CD4-positive, alpha-beta T cell treated with Interleukin-17A for 4 hours (primary cell): ENCODE data around the gene HOXA5.

Source experiments
- DNase-seq: peaks from one replicate; pipeline ENCODE4 v3.0.0-alpha.2; 2020; ENCODE audit warnings: mixed read lengths

The HOXA5 gene

GRCh38 chr7:27182285-27182841, 38.9 kb upstream of the HOXA5 start:
- no peak for DNase-seq

DNA sequence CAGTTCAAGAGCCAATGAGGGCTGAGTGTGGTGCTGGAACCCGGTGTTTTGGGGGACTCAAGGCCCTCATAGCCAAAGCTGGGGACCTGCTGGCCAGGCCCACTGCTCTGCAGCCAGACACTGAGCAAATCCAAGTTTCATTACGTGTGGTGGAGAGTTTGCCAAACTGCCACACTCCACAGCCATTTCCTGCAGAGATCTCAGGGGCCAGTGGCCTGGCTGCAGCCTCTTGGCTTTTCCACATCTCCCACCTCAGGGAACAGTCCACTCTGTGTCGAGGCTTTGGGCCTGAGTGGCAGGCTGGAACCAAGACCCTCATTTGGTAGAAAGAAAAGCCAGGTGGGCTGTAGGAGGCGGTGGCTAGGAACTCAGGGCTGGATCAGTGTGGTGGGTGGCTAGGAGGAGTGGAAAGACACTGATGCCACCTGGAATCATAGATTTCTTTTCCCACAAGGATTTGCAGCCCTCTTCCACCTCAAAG, 38.4 kb upstream of the HOXA5 start:
- no peak for DNase-seq

DNA sequence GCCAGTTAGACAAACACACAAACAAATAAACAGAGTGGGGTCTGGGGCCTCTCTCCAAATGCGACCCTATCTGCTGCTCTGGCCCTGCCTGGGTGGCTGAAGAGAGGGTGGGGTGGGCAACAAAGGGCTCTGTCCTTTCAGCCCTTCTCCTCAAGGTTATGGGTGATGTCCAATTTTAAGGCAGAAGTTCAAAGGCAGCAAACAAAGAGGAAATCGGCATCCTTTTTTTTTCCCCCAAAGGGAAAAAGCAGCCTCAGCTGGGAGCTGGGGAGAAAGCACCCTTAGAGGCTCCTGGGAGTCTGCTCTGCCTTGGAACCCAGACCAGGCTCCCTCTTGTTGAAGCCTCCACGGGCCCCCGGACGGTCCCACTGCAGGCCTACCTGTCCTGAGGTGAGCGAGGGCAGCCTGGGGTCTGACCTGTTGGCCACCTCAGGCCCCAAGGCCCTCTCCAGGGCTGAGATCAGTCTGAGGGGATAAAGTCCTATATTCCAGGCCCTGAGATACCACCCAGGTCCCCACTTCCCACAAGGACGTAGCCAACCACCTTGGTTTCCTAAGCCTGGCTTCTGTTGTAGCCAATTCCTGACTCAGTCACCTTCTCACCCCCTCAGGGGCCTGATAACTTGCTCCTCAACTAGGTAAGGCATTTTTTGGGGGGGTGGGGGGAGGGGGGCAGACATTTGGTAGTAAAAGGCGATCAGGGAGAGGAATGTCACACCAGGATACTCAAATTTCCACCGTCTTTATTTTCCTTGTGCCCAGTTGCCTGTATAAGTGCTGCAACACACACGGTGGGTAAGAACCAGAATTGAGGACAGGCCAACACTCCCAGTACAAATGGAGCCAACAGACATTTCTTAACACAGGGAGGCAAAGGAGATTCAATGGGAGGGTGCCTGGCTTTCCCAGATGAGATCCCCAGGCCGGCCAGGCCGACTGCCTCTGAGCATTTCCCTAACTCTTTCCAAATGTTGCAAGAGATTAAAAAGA, 37.2 kb upstream of the HOXA5 start:
- peak; percentile 1 for DNase-seq

DNA sequence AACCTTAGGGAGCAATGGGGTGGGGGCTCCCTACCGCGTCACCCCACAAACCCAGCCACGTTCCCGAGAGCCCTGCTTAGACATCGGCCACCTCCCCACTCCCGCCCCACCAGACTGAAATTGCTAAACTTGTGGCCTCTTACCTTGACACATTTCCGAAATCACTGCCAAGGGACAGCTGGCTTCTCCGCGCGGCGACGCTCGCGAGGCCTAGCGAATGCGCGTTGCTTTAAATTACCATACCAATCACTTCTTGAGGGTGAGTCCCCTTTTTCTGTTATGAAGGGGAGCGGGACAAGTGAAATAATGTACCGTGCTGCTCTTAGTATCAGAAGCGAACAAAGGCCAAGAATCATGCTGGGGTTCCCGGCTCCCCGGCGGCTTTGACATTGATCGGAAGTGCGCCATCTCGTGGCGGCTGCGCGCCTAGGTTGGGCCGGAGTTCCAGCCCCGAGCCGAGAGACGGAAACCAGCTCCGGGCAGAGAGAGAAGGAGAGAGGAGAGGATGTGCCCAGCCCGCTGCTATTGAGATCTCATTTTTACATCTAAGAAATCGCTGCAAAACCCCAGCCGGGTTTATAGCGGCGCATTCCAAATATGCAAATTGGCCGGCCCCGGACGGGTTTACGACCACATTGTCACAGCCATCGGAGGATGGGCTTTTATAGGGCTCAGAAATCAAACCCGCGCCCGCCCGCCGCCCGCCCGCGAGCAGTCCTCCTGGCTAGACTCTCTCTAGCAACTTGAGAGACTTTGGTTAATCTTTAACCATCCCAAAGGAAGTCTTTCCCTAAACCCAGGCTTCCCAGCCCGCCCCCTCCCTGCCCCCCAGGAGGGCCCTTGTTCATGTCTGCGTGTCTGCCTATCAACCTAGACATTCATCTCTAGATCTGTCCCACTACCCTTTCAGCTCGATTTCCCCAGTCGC, 36.3 kb upstream of the HOXA5 start:
- DNase-seq: peak; percentile 80

DNA sequence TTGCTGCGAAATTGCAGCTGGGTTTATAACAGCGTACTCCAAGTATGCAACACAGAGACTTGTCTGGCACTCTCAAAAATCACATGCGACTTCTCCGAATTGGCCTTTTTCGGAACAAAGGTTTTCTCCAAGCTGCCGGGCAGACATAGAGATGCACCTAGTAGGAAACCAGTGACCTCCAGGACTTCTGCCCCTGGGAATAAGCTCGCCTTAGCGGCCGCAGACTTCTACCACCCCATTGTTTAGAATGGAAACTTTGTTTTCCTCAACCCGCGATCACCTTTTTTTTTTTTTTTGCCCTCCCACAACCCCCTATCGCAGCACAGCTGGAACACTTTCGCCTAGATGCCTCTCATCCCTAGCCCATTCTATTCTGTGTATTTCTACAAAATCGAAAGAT, 35.5 kb upstream of the HOXA5 start:
- DNase-seq: peak; percentile 1

- peak; percentile 0 for DNase-seq
Measured at GRCh38 chr7:27178366-27178765, 34.9 kb upstream of the HOXA5 start.

DNA sequence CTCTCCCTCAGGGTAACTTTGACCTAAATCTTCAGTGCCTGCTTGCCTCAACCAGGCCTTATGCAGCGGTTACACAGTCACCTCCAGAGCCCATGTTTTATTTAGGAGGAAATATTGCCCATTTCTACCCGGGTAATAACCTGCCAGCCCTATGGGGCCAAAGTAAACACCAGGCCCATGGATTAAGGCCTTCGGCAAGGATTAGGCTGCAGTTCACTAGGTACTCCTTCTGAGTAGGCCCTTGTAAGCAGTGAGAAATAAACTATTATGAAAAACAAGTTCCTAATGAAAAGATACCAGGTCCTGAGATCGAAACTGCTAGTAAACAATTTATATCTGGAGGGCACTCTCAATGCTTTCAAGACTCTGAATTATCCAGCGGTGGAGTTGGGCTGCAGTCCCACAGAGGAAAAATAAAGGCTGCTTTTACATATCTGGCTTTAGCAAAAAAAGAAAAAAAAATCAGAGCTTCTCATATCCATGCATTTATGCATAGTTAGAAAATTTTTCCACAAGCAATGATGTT, 34.4 kb upstream of the HOXA5 start:
- DNase-seq: peak; percentile 2

DNA sequence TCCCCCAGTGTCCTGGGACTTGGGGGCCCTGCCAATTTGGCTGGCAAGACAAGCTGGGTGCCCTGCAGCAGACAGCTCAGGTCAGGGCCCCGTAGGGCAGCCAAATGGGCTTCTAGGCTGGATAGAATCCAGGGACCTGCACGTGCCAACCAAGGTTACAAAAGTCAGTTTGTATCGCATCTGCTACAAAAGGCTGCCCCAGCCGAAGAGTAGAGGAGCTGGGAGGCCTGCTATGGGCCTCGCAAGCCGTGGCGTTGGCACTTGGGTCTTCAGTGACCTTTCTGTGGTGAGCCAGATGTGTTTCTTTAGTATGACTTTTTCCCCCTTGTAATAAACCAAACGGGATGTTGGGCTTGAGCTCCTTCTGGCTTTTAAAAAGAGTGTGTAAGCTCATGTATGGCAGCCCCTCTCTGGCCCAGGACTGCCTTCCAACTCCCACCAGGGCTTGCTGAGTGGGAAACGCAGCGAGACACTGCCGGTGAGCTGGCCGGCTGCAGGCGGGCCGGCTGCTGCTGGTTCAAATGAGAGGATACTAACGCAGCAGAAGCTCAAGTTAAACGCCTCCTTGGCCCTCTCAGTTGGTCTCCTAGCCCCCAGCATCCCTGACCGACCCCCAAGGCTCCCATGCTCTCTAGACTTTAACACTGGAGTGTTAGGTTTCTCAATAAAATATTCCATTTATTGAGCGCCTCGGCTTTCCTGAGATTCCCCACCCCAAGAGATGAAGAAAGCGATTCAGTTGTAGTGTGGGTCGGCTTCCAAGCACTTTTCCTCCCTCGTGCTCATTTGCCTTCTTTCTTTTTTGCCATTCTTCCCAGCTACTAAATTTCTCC, 33.7 kb upstream of the HOXA5 start:
- DNase-seq: peak; percentile 1

DNA sequence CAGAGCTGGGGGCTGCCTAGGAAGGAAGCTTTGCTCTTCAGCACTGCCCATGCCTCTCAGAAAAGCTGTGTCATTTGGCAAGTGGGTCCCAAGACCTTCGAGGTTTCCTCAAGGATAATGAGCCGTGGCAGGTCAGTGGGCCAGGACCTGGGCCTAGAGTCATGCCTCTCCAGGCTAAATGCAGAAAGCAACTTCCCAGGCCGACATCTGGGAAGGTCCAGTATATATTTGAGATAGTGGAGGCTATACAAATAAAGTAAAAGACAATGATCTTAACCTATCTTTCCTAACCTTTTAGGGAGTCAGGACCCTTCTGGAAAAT, 33.0 kb upstream of the HOXA5 start:
- DNase-seq: no peak

DNA sequence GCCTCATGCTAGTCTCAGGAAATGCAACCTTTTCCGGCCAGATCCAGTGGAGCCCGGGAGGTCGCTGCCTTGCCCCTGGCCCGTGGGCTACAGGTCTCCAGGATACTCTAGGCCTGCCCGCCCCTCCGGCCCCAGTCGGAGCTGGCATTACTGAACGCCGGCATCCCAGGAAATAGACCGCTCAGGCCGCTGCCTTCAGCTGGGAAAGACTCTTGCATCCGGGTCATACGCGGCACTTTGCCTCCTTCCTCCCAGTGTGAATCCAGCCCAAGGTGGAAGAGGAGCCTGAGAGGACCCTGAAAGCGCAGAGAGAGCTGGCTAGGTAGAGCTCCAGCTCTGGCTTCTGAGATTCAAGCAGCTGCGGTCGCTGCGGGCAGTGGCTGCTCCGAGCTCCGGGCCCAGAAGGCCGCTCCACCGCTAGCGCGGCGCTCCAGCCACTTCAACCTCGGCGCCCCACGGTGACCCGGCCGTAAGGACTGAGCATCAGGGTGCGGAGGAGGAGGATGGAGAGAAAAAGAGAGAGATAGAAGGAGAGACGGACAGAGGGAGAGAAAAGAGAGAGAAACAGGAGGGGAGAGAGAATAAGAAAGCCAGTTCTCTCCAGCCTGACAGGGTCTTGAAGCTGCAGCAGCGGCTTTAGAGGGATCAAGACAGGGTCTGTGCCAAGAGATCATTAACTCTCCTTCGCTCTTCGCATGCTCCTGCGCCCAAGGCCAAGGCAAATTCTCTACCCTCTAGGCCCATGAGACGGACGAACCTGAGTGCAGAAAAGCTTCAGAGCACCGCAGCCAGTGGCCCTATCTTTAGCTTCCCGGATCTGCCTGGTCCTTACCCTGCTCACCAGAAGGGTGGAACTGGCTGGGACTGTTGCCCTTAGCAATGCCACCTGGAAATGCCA, 32.4 kb upstream of the HOXA5 start:
- DNase-seq: no peak

GRCh38 chr7:27174874-27175625, 31.6 kb upstream of the HOXA5 start:
- DNase-seq: no peak

GRCh38 chr7:27173956-27174873, 30.7 kb upstream of the HOXA5 start, which contains the start of gene HOXA10:
Gene HOXA10, minus strand, starts transcription at chr7:27174320. Its CDS starts 14 bp downstream, at chr7:27174306.
- no peak for DNase-seq

DNA sequence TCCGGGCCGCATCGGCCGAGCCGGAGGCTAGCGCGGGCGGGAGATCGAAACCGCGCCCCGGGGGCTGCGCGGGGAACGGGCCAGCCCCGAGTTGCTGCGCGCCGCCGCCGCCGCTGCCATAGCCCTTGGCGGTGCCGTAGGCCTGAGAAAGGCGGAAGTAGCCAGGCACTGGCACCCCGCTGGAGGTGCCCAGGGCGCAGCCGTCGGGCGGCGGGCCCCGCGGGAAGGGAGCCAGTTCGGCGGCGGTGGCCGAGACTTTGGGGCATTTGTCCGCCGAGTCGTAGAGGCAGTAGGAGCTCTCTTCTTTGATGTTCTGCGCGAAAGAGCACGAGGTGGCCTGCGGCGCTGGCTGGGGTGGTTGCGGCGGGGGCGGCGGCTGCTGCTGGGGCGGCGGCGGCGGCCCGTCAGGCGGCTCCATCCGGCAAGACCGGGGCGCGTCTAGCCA, 30.1 kb upstream of the HOXA5 start:
- DNase-seq: peak; percentile 50

DNA sequence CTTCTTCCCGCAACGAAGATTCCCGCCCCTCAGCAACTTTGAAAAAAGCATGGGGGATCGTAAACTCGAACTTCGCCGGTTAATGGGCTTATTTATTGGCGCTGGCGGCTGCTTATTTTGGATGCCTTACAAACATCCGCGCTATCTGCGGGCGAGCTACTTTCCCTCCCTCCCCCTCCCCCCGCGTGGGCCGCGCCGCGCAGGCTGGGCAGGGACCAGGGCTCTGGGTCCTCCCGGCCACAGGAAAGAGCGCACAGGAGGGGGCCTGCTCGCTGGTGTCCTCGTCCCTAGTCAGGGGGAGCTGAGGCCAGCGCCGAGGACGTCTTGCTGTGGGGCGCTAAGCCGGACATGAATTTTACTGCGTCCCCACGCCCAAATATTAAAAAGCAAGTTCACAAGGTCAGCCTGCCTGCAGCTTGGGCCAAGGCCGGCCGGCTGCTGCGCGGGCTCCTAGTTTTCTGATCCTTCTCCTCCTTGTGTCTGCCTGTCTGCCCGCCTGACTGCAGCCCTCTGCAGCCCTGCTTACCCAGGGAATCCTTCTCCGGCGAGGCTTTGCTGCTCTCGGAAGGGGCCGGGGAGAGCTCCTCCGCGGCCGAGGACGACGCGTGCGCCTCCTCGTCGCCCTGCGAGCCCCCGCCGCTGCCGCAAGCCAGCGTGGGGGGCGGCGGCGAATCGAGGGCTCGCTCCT, 29.5 kb upstream of the HOXA5 start:
- peak; percentile 20 for DNase-seq

DNA sequence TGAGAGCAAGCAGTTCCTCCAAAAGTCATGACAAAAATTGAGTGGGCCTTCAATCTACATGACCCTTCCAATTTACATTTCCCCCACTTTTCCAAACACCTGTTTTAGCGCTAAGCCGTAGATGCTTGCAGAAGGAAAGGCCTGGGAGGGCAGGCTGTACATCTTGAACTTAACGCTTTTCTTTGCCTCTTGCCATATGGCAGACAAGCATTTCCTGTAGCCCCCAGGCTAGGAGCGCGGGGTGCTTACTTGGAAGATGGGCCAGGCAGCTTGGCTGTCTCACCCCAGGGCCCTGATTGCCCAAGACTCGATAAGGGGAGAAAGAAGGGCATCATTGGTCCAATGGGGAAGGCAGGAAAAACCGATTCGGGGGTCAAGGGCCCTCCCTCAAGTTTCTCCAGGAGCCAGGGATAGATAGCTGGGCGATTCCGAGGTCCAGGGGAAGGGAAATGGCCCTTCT, 28.9 kb upstream of the HOXA5 start:
- peak; percentile 4 for DNase-seq

DNA sequence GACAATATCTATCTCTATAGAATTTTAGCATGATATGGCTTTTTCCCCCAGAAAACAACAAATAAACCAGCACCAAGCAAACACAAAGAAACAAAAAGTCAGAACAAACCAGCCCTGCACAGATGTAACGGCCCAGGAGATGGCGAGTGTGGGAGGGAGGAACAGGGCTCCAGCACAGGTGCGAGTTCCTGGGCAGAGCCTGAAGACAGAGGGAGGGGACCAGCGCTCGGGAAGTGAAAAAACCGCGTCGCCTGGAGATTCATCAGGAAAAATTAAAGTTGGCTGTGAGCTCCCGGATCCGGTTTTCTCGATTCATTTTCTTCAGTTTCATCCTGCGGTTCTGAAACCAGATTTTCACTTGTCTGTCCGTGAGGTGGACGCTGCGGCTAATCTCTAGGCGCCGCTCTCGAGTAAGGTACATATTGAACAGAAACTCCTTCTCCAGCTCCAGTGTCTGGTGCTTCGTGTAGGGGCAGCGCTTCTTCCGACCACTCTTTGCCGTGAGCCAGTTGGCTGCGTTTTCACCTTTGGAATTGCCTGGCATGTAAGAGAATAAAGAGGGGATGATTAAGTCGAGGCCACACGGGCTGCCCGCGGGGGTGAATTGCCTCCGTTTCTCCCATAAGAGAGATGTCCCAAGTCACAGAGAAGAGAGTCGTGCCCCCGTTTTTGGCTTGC, 28.3 kb upstream of the HOXA5 start:
- DNase-seq: peak; percentile 16

GRCh38 chr7:27171325-27171636, 27.8 kb upstream of the HOXA5 start:
- peak; percentile 3 for DNase-seq
